ENCODE data around the gene TUBB1.
A peak's percentile ranks its signal among the peaks of the same experiment; 100 is the strongest.

The TUBB1 gene

DNA sequence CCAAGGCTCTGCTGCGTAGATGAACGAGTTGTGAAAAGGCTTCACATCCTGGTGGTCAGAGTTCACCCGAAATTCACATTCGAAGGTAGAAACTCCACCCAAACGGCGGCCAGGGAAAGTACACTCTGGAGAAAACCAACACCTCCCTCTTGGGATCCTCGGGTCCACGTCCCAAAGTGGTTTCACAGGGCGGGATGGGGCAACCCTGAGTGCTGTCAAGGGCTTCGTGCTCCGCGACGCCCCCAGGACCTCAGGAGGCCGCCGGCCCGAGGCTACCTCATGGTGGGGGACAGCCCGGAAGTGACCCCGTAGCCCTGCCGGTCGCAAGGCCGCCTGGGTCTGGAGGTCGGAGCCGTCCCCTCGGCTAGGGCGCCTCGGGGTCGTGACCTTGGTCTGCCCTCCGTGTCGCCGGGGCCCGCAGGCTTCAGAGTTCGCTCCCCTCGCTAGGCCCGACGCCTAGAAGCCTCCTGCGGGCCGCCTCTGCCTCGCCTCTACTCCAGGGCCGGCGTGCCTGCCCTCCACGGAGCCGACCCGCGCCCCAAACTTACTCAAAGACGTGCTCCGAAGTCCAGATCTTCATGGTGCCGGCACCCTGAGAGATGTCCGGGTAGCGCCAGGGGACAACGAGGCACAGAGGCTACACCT is 23.0 kb downstream of the TUBB1 start, which contains the start of gene PRELID3B:
Gene PRELID3B, minus strand, starts transcription at position 636 of the 645 bp plus-strand sequence. Its CDS starts 56 bp downstream, at position 580.
- H3K4me3 ChIP-seq (ENCODE audit: low read depth, low read length): peak within 1 kb of the TSS; percentile 70

DNA sequence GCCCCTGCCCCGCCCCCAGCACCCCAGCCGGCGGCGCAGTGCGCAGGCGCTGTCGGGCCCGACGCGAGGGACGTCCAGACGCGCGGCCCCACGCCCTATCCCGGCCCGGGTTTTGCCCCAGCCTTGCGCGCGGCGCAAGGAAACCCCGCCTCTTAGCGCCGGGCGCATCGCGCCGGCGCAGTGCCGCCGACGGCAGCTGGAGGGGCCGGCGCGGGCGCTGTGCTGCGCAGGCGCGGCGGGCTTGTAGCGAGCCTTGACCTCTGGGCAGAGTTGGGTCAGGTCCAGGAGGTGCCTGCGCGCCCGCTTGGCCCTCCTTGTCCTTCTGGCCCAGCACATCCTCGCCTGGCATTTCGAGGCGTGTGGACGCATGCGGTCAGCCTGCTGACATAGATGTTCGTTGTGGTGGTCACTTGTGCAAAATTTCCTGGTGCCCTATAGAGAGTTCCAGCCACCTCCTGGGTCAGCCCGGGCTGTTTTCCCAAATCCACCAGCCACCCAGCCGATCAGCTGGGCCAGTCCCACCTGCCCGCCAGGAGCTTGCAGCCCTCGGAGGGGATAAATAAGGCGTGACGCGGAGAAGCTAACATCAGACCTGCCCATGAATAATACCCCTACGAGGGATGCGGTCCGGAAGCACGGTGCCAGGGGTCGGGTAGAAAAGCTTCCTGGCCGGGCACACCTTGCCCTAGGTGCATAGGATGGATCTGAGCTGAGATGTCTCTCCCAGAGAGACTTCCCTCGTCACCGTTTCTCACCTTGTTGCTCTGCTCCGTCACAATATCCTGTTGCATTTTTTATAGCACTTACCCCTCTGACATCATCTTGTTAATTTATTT is 23.8 kb downstream of the TUBB1 start:
- peak overlapping the region; percentile 70 for H3K4me3 ChIP-seq (ENCODE audit: low read depth, low read length)

DNA sequence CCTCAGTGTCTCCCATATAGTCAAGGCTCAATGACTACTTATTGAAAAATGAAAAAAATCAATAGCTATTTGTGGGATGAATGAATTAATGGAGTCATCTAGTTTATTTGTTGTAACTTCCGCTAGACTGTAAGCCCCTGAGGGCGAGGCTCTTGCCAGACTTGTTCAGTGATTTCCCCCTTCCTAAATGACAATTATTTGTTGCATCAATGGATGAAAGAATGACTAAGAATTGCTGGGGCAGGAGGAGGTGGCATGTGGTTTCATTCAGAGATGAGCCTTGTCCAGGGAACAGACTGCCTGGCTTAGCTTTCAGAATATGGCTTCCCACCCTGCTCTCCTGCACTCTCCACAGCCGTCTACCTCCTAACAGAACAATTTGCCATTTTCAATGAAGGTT is 24.5 kb downstream of the TUBB1 start:
- H3K4me3 ChIP-seq (ENCODE audit: low read depth, low read length): no peak overlapping the region

DNA sequence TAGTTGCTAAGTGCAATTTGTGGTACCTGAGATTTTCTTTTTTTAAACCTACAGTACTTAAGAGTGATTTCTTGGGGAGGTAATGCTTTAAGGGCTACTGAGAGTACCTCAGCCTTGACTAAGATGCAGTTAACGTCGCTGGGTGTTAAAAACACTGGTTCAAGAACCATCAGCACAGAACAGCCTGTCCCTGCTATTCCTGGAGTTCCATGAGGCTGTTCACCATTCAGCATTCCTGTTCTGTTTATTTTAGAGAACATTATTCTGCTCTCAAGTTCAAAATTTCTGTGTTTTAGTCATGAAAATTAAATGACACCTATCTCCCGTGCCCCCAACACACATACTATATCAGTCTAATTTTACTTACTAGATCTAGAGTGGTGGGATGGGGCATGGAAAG is 25.1 kb downstream of the TUBB1 start:
- no peak overlapping the region for H3K4me3 ChIP-seq (ENCODE audit: low read depth, low read length)

DNA sequence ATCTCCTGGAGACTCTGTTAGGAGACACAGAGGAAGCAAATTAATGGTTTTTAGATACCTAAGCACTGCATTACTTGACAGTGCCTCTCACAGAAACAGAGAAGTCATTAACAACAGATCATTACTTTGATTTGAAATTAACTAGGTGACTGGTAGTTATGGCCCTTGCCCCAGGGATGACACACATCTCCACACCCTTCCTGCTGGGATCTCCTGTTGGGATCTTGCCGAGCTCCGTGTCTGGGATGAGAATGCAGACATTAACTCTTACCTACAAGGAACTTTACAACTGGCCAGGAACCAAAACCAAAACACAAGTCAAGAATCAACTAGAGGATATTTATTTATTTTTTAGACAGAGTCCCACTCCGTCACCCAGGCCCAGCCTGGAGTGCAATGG is 25.6 kb downstream of the TUBB1 start:
- H3K4me3 ChIP-seq (ENCODE audit: low read depth, low read length): no peak overlapping the region

DNA sequence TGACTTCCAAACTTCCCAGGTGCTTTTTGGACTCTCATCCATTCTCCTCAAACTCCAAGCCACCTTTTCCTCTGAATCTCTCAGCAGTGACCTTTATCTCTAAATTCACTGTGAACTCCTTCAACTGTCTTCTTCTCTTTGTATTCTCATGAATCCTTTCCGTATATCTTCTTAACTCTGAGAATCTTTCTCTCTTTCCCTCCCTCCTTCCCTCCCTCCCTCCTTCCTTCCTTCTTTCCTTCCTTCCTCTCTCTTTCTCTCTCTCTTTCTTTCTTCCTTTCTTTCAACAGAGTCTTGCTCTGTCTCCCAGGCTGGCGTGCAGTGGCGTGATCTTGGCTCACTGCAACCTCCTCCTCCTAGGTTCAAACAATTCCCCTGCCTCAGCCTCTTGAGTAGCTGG is 27.6 kb downstream of the TUBB1 start:
- no peak overlapping the region for H3K4me3 ChIP-seq (ENCODE audit: low read depth, low read length)

DNA sequence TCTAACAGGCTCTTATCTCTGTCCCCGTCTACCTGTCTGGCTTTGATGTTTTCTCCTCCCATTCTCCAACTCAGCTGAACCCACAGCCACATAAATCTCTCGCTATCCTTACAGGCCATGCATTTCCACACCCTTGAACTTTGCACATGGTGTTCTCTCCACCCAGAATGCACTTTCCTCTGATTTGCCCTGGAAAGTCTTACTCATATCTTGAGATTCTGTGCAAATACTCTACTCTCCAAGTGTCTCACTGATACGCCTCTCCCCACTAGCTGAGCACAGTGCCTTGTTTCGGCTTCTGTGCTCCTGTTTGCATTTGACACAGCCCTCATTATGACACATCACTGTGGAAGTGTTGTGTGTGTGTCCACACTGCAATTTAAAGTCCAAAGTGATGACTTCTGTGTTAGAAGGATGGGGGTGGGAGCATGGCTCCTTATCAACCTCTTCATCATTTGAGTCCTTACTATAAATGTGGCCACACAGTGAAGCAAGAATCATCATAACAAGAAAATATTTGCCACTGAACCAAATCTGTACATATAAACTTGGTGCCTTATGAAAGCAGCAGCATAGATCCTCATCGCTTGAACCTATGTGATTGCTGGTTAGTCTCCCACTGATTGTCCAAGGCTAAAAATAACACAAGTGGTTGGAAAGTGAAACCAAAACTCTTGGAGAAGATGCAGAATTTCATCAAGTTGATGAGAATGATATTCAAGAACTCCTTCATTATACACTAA is 28.9 kb downstream of the TUBB1 start:
- no peak overlapping the region for H3K4me3 ChIP-seq (ENCODE audit: low read depth, low read length)

DNA sequence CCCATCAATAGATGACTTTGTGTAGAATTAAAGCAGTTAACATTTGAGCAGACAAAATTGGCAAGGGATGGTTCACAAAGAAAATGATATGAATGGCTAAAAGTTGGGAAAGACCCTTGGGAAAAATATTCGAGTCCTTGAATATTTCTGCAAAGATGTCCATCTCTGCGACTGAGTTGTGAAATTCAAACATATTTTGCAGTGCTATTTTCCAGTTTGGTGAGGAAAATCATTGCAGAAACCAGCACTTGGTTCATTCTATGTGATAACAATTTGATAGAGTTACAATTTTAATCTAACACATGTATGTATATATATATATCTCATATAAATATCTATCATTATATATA is 29.4 kb downstream of the TUBB1 start:
- no peak overlapping the region for H3K4me3 ChIP-seq (ENCODE audit: low read depth, low read length)

DNA sequence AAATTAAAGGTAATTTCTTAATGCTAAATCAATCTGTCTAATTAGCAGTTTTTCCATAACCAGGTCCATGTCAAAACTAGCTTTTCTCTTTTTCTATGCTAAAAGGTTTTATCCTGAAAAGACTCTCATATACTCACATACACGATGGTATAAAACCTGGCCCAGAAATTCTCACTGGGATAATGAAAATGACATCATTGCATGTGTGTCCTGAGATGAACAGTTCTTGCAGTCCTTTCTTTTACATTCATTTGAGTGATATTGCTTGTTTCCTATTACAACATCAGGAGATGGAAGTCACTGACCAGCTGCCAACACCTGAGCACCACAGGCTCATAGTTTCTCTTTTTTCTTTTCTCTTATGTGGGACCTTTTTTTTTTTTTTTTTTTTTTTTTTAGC is 31.2 kb downstream of the TUBB1 start:
- H3K4me3 ChIP-seq (ENCODE audit: low read depth, low read length): no peak overlapping the region

DNA sequence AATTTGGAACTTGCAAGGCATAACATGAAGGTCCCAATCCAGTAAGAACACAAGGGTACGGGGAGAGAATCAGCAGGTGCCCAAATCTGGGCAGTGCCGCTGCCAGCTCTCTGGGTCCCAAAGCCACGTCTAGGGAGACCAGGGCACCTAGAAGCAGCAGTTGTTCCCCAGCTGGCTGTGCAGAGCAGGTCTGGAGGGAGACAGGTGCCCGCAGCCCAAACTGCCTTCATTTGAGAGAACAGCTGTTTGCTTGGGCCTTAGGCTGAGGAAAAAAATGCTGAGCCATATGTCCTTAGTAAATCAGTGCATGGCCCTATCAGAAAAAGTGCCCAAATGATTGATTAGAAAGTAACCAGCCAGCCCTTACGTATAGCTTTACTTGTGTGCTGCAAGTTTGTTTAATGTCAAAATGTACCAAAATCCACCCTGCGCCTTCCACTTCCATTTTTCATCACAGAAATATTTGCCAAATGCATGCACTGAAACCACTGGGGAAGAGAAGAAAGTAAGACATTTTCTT is 32.5 kb downstream of the TUBB1 start:
- H3K4me3 ChIP-seq (ENCODE audit: low read depth, low read length): no peak overlapping the region

DNA sequence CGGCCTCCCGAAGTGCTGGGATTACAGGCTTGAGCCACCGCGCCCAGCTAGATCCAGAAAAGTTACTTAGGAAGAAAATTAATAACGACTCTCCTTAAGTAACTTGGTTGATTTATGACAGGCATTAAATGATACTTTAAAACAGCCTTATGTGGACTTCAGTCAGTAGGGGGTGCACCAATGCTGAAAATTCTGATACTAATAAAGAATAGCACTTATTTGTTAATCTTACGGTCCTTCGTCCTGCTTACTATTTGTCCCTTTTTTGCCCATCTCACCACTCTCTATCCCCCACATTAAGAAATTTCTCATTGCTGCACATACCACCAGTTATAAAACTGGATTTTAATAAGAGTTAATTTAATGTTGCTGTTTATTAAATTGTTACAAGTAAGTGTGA is 36.1 kb downstream of the TUBB1 start:
- H3K4me3 ChIP-seq (ENCODE audit: low read depth, low read length): no peak overlapping the region

DNA sequence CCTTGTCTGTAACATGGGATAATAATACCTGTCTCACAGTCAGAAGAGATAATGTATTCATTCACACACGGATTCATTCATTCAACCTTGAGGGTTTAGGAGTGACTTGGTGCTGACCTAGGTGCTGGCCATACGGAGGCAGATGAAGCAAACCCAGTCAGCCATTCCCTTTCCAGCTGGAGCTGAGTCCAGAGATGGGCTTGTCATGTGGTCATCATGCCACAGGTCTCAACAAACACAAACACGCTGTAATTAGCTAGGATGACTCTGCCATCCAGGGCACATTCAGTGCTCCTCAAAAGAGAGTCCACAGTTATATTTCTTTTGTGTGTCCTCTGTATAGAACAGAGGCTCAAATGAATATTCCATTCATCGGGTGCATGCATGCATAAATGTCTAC is 42.9 kb downstream of the TUBB1 start:
- H3K4me3 ChIP-seq (ENCODE audit: low read depth, low read length): no peak overlapping the region

DNA sequence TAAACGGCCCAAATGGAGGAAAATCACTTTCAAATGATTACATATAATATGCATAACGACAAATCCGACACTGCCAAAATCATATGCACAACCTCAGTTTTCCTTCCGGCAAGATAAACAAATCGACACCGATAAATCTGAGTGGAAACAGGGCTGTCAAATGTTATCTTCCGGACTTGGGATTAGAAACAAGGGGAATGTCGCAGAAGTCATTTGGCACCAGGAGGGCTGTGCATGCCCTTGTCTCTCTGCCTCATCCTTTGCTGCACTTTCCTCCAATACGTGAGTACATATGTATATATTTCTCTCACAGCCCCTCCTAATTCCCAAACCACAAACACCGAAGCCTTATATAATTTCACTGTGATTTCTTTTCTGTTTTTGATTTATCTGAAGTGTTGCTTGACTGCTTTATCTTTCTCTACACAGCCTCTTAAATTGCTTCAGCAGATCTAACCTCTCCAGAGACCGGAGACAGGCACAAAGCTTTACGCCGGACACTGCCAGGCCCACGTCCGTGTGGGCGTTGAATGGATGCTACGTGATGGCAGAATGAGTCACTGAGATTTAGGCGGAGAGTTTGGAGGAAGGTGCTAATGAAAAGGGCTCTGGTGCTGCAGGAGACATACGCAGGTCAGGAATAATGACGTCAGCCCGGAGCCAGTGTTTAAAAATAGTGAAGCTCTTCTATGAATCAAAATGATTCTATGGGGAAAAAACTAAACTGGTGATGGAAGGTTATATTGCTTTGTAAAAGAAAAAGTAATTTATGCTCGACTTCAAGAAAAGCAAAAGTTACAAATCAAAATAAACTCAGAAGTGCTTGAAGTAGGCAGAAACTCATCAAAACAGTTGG is 44.4 kb downstream of the TUBB1 start:
- H3K4me3 ChIP-seq (ENCODE audit: low read depth, low read length): no peak overlapping the region

DNA sequence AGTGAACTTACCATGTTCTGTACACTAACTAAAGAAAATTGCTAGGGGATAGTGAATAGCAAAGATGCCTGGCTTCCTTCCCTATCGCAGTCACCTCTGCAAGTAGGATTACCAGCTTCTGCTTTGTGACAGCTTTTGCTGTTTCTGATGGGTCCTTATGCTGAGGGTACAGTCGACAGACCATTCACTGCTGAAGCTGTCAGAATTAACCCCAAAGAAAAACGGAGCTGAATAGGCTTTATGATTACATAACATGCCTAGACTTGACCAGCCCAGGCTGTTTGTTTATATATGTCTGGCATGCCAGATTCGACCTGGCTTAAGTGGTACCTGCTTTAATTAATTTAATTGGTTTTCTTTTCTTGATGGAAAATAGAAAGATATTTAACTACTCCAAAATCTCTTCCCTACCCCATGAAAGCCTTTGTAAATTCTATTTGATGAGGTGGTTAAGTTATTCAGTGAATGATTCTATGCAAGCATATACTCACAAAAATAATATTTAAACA is 45.0 kb downstream of the TUBB1 start:
- H3K4me3 ChIP-seq (ENCODE audit: low read depth, low read length): no peak overlapping the region

DNA sequence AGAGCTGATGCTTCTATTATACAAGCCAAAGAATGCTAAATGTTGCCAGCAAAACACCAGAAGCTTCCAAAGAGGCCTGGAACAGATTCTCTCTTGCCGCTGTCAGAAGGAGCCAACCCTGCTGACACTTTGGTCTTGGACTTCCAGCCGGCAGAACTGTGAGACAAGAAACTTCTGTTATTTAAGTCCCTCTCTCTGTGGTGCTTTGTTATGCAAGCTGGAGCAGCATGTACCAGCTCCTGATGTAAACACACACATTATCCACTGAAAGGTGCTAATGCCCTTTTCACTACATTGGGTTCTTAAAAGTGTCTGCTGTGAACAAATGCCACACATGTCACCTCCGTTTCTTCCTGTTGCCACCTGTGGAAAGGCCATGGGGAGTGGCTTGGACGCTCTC is 49.3 kb downstream of the TUBB1 start:
- H3K4me3 ChIP-seq (ENCODE audit: low read depth, low read length): no peak overlapping the region

DNA sequence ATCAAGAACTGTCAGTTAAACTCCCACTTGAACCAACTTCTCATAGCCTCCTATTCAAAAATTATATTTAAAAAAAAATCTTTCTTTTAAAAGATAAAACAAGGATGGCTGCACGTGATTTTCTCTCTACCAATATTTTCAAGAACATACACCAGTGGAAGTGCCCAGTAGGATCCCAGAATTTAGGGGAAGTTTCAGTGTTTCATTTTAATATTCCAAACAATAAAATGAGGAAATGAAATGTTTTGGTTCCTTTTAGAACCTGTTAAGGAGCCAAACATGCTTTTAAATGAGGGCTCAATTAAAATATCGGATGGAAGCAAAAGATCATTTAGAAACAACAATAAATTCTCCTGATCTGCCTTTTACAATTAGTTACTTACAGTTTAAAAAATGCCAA is 49.8 kb downstream of the TUBB1 start:
- no peak overlapping the region for H3K4me3 ChIP-seq (ENCODE audit: low read depth, low read length)

DNA sequence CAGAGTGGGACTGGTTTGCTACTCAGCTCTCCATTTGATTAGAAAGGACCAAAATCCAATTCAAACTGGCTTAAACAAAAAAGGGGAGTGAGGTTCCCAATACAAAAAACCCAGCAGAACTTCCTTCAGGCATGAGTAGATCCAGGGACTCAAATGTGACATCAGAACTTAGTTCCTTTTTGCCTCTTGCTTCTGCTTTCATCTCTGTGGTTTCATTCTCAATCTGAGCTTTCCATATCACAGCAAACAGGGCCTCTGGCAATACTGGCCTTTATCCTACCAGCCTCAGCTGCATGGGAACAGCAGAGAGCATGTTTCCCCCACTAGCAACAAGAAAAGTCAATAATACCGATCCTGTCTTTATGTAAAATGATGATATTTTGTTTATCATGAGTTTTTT is 52.0 kb downstream of the TUBB1 start:
- no peak overlapping the region for H3K4me3 ChIP-seq (ENCODE audit: low read depth, low read length)

DNA sequence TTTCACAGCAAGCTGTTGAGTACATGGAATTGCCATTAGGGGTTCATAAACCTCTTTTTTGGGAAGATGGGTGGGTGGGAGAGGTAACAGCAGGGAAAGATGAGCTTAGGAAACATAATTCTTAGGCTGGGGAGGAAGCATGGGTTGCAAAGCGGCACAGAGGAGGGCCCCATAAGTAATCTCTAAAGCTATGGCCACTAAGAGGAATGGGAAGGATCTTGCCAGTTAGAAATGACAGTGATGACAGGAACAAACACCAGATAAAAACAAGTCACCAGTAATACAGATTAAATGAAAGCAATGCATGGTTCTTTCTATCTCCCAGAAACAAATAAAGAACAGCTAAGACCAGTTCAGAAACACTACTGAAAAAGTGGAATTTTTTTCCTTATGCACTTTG is 54.4 kb downstream of the TUBB1 start:
- no peak overlapping the region for H3K4me3 ChIP-seq (ENCODE audit: low read depth, low read length)

DNA sequence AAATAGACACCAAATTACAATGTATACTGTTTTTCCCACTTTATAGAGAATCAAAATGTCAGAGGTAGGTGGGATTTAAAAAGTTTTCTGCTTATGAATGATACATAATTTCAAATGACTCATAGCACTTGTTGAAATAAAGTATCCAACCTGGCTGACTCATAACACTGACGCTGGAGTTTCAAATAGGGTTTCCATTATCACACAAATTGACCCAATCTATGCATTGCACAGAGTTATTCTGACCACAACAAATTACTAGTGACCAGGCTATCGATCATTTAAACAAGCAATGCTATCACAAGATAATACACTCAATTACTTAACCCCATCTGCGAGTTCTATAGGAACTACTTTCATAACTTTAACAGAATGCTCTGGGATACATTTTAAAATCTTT is 55.2 kb downstream of the TUBB1 start:
- no peak overlapping the region for H3K4me3 ChIP-seq (ENCODE audit: low read depth, low read length)

DNA sequence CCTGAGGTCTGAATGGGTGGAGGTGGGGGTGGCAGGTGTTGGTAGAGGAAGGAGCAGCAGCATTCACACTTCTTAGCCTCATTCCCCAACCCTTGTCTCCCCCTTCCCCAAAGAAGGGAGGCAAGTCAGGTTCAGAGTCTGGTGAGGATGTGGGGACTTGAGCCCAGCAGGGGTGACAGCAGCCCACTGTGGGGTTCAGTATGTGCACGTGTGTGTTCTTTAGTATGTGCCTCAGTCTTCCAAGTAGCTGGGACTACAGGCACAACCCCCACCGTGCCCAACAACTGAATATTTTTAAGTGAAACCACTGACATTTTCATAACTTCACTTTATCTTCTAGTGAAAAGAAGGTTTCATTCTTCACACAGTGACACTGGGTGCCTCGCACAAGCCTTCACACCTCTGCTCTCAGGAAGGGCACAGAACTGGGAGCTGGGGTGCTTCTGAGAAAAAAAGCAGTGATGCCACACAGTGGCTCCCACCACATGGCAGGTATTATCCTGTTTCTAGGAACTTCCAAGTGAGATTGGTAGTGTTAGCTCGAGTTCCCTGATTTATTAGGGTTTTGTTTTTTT is 56.8 kb downstream of the TUBB1 start:
- no peak overlapping the region for H3K4me3 ChIP-seq (ENCODE audit: low read depth, low read length)
